Body of pancreas (tissue), 4 donors: ENCODE data around the gene ITGB2. TPM values are rescaled to one million over a fixed set of nuclear protein-coding genes. Genes with fewer than 3 reads are reported as not detected.
A peak's percentile ranks its signal among the peaks of the same experiment; 100 is the strongest.

Experiments used
- ATAC-seq: fragments of 150-250 bp; one replicate; pipeline ENCODE4 v1.9.1; 2016
- DNase-seq, 4 donors: peaks; one replicate each; pipeline ENCODE4 v3.0.0-alpha.2; 2019
- H3K27ac ChIP-seq, 4 donors: fragments of 200-600 bp; sonication (generic); 1 replicate in 3 of 4; 2 replicates in 1 of 4; pipeline versions ENCODE4 v1.5.1 to v1.6.1; 2016 to 2019; ENCODE audit warnings: mild to moderate bottlenecking in 1 of 4, mixed read lengths in 1 of 4, moderate library complexity in 1 of 4
- H3K27me3 ChIP-seq, 2 donors: fragments of 200-600 bp; sonication (generic); one replicate each; pipeline ENCODE4 v1.6.0; 2016; ENCODE audit warnings: mild to moderate bottlenecking in 1 of 2
- H3K36me3 ChIP-seq, 2 donors: fragments of 200-600 bp; sonication (generic); replicated peaks in 1 of 2; 2 replicates each; pipeline ENCODE4 v1.5.1; 2016; ENCODE audit warnings: low read depth in 2 of 2; ENCODE audit not compliant: insufficient read depth in 1 of 2
- H3K4me1 ChIP-seq: fragments of 200-600 bp; sonication (generic); one replicate; pipeline ENCODE4 v1.6.0; 2016
- H3K4me3 ChIP-seq, 2 donors: fragments of 200-600 bp; sonication (generic); 1 replicate in 1 of 2; 2 replicates in 1 of 2; pipeline ENCODE4 v1.5.1; 2016 to 2019
- H3K9me3 ChIP-seq, 3 donors: fragments of 200-600 bp; sonication (generic); 1 replicate in 2 of 3; 2 replicates in 1 of 3; pipeline ENCODE4 v1.5.1; 2016
- CTCF ChIP-seq, 7 experiments: fragments of 450-650 bp in 4 of 7; fragments of 200-600 bp in 3 of 7; sonication (generic) in 3 of 7; IDR thresholded peaks; one replicate each; pipeline ENCODE4 v1.5.1; 2016 to 2019; ENCODE audit warnings: antibody characterized with exemption in 7 of 7
- POLR2A ChIP-seq, 3 donors: fragments of 450-650 bp; IDR thresholded peaks; one replicate each; pipeline ENCODE4 v1.6.1; 2016; ENCODE audit warnings: antibody characterized with exemption in 3 of 3, mild to moderate bottlenecking in 2 of 3
- WGBS, 2 donors: methylation state at CpG; one replicate each; pipeline ENCODE4 v1.1.5; 2017; 5-methylcytosine and 5-hydroxymethylcytosine counted together
- intact Hi-C: fragments of 100-400 bp; cut with DNase I; formaldehyde crosslinking; loops from one replicate; pipeline ENCODE4 v1.15.1; 2023
- total RNA-seq, 2 donors: library from RNA; depleted of rRNA; stranded (reverse); fragments of >200 nt; gene quantifications; one replicate each; pipeline ENCODE4 v1.1.0, GENCODE V29; 2016

ITGB2 gene
- total RNA-seq = 10 to 100 TPM; 17.8 to 23.3 TPM

DNA sequence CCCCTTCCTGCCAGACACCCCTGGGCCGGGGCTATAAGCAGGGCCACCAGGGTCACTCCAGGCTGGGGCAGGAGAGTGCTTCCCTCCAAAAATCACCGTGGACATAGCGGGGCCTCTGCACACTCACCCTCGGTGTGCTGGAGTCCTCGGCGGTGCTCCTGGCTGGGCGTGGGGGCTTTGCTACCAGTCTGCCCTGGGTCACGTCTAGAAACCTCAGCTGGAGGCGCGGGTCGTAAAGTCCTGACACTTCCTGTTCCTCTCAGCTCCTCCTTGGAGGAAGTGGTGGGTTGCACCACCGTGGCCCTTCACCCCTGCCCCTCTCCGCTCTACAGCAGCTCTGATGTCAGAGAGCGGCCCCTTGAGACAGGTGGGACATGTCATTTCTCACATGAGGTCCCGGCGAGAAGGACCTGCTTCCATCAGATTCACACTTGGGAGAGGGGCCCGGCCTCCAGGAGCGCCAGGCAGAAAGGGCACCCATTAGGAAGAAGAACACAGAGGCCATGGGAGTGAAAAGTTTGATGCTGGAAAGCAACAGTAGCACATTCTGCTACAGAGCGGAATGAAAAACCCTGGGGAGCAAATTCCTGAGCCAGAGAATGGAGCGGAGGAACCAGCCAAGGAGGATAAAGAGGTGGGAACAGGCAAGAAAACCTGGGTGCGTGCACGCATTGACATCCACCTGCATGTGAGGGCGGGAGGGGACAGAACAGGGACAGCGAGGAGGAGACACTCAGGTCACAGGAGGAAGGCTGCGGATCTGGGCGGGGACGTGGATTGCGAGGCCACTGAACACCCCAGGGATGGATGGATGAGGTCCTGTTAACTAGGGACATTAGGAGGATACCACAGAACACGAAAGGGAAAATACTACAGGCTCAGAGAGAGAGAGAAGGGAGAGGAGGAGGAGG is at the start of gene ITGB2:
Gene ITGB2 (minus strand): TSS at position 206 of the 911 bp plus-strand sequence. CDS start 10,117 bp downstream, outside the sequence.
- Histone ChIP-seq H3K27ac (peak within 1 kb of the TSS in 1 of 4 donors; percentile 33), H3K4me3 (no peak within 1 kb of the TSS), H3K36me3 (no peaks in the 10 kb centered on the region), H3K4me1 (no peaks in the 10 kb centered on the region), H3K9me3 (no peaks in the 10 kb centered on the region), H3K27me3 (peaks cover 0 to 3% of the 10 kb centered on the region in 2 donors)
- intact Hi-C loops = no loop called here
- 42 to 44% methylated on average over 27 to 29 of the region's 29 CpGs for WGBS, 2 donors
- no peak for TF ChIP-seq CTCF (IDR thresholded peaks at IDR 0.05)
- TF ChIP-seq POLR2A (IDR thresholded peaks at IDR 0.05) = peak in 1 of 3 donors; percentile 26
- ATAC-seq (no peak), DNase-seq (peak in 1 of 4 donors; percentile 60)

GRCh38 chr21:44969931-44970755 is 49.4 kb upstream of the ITGB2 start:
- no peaks in the 10 kb centered on the region for H3K27me3 ChIP-seq
- intact Hi-C loops = loop anchor here (10.0 kb wide), 1 partner anchor 55 kb away; no protein-coding TSS in a partner anchor
- DNase-seq (no peak), ATAC-seq (no peak)
- H3K4me3 ChIP-seq = no peak overlapping the region
- 75 to 78% methylated on average over 15 to 22 of the region's 24 CpGs for WGBS, 2 donors
- no peaks in the 10 kb centered on the region for H3K9me3 ChIP-seq
- TF ChIP-seq POLR2A (IDR thresholded peaks at IDR 0.05) (no peak), CTCF (IDR thresholded peaks at IDR 0.05) (no peak)
- no peaks in the 10 kb centered on the region for H3K36me3 ChIP-seq
- no peak overlapping the region for H3K27ac ChIP-seq
- H3K4me1 ChIP-seq = no peaks in the 10 kb centered on the region

DNA sequence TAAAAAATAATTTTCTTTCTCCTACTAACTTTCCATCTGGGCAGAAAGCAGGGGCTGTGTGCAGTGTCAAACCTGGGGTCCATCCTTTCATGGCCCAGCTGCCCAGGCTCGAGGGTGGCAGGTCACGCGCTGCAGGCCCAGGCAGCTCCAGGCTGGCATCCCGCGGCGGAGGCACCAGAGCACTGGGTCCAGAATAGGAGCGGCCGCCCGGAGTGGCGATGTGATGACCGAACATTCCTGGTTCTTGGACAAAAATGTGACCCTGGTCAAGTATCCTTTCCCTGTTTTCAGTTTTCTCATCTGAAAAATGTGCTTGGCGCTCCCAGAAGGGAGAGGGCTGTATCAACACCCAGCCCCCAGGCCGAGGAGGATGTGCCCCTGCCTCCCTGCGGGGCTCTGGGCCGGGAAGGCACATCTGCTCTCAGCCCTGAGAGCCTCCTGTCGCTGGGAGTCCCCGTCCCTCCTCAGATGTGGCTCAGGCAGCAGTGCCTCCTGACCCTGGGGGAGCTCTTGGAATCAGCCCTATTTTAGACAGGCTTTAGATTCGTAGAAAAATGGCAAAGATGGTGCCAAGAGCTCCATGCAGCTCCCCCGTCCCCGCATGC is 48.5 kb upstream of the ITGB2 start:
- ATAC-seq = no peak
- WGBS, 2 donors = 84 to 88% methylated on average over 19 to 20 of the region's 20 CpGs
- no peaks in the 10 kb centered on the region for H3K27me3 ChIP-seq
- no peaks in the 10 kb centered on the region for H3K36me3 ChIP-seq
- DNase-seq = no peak
- no peak overlapping the region for H3K27ac ChIP-seq
- intact Hi-C loops = loop anchor here (10.0 kb wide), 1 partner anchor 56 kb away; no protein-coding TSS in a partner anchor
- no peak for TF ChIP-seq CTCF (IDR thresholded peaks at IDR 0.05)
- TF ChIP-seq POLR2A (IDR thresholded peaks at IDR 0.05) = no peak
- H3K4me1 ChIP-seq = no peaks in the 10 kb centered on the region
- H3K9me3 ChIP-seq = no peaks in the 10 kb centered on the region
- no peak overlapping the region for H3K4me3 ChIP-seq

DNA sequence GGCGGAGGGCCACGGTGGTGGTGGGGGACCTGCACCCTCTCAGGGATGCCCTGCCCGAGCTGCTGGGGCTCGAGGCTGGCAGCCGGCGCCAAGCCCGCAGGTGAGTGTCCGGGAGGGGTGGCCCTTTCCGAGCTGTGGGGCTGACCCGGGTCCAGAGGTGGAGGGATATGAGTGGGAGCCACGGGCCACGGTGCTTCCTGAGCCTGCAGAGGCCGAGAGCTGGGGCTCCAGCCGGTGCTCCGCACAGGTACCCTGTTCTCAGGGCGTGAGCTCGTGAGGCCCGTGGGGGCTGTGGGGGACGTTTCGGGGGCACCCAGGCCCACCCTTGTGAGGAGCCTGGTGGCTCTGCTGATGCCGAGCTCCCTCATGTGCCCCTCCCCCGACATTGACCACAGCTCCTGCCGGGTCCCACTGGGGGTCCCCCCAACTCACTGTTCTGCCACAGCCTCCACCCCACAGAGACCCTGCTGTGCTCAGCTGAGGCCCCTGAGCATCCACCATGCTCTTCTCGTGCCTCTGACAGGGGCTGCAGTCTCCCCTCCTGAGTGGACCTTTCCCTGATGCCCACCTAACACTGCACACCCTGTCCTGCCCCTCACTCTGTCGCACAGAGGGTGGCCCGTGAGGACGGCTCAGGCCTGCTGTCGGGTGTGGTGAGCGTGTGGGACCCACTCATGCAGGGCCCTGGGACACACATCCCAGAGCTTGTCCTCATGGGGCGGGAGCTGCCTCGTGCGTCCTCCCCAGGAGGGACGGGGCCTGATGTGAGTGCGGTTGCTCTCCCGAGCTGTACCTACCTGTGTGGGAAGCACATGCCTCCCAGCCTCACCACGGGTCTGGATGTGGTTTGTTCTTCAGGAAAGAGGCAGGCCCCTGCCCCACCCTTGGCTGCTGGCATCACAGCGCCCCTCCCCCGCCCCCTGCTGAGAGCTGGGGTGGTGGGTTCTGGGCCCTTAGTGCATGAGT is 46.7 kb upstream of the ITGB2 start:
- Histone ChIP-seq H3K4me1 (no peaks in the 10 kb centered on the region), H3K4me3 (no peak overlapping the region)
- intact Hi-C loops = loop anchor here (10.0 kb wide), 1 partner anchor 57 kb away; no protein-coding TSS in a partner anchor

More for the DNA sequence above, 46.7 kb upstream of the ITGB2 start:
- H3K27me3 ChIP-seq = no peaks in the 10 kb centered on the region
- H3K27ac ChIP-seq = no peak overlapping the region
- WGBS, 2 donors = 90 to 100% methylated on average over 2 to 27 of the region's 38 CpGs
- no peak for DNase-seq
- no peaks in the 10 kb centered on the region for H3K9me3 ChIP-seq
- TF ChIP-seq POLR2A (IDR thresholded peaks at IDR 0.05) (no peak), CTCF (IDR thresholded peaks at IDR 0.05) (no peak)
- H3K36me3 ChIP-seq = no peaks in the 10 kb centered on the region
- ATAC-seq = no peak
